IPS-18a (cell line): Measurements from ENCODE around the gene BRSK2.

Experiments used
- H3K27ac ChIP-seq: one replicate; pipeline ENCODE4 v1.5.1; 2013; ENCODE audit warnings: low read length
- H3K27me3 ChIP-seq: one replicate; pipeline ENCODE4 v1.6.1; 2013; ENCODE audit warnings: mild to moderate bottlenecking, low read length; ENCODE audit not compliant: control insufficient read depth, insufficient read depth
- H3K36me3 ChIP-seq: one replicate; pipeline ENCODE4 v1.6.1; 2013; ENCODE audit warnings: low read depth, low read length; ENCODE audit not compliant: control insufficient read depth
- H3K4me1 ChIP-seq: one replicate; pipeline ENCODE4 v1.6.1; 2013; ENCODE audit warnings: low read depth, low read length; ENCODE audit not compliant: control insufficient read depth
- H3K4me3 ChIP-seq: one replicate; pipeline ENCODE4 v1.5.1; 2013; ENCODE audit warnings: low read length
- H3K9ac ChIP-seq: one replicate; pipeline ENCODE4 v1.6.1; 2013; ENCODE audit warnings: mild to moderate bottlenecking, low read length, moderate library complexity
- H3K9me3 ChIP-seq: one replicate; pipeline ENCODE4 v1.6.1; 2013; ENCODE audit warnings: low read depth, low read length; ENCODE audit not compliant: control insufficient read depth

Gene BRSK2

DNA sequence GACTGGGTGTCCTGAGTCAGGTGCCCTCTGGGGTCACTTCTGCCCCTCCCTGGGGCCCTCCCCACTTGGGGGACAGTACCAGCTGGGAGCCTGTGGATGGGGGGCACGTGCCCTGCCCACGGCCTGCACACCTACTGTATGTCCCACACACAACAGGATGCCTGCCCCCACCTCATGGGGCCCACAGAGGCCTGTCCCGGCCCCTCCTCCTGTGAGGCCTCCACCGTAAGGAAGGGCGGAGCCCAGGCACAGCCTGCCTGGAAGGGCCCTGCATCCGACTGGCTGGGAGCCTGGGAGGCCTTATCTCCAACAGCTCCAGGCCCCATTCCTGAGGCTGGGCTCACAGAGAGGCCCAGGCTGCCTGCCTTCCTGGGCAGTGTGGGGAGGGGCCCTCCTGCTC, 47.8 kb downstream of the BRSK2 start:
- Histone ChIP-seq H3K4me3 (no peak overlapping the region), H3K9me3 (no peaks in the 10 kb centered on the region), H3K9ac (no peak overlapping the region), H3K27me3 (no peaks in the 10 kb centered on the region), H3K4me1 (no peaks in the 10 kb centered on the region), H3K36me3 (no peaks in the 10 kb centered on the region), H3K27ac (no peak overlapping the region)

DNA sequence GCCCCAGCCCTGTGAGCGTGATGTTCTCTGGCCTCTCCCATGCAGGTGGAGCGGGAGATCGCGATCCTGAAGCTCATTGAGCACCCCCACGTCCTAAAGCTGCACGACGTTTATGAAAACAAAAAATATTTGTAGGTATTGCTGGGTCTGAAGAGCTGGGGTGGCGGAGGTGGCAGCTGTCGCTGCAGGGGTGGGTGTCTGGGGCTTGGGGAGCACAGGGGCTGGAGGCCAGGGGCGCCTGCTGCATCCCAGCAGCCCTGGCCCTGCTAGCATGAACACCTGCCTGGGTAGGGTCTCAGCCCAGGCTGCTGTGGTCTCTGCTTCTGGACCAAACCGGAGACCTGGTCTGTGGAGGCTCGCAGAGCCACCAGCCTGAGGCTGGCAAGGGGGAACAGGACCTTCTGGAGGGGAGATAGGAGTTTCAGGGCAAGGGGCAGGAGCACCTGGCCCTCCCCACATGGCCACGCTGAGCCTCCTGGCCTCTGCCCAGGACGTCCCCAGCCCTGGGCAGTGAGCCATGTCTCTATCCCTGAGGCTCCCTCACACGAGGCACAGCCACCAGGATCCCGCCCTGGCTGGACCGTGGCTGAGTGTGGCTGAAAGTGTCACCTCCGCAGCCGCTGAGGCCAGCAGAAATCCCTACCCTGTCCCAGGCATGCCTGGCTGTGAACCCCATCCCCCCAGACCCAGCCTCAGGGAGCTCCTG, 48.7 kb downstream of the BRSK2 start:
- no peak overlapping the region for H3K9ac ChIP-seq
- H3K4me3 ChIP-seq = no peak overlapping the region
- H3K27me3 ChIP-seq = no peaks in the 10 kb centered on the region
- no peaks in the 10 kb centered on the region for H3K9me3 ChIP-seq
- no peak overlapping the region for H3K27ac ChIP-seq
- no peaks in the 10 kb centered on the region for H3K36me3 ChIP-seq
- H3K4me1 ChIP-seq = no peaks in the 10 kb centered on the region

DNA sequence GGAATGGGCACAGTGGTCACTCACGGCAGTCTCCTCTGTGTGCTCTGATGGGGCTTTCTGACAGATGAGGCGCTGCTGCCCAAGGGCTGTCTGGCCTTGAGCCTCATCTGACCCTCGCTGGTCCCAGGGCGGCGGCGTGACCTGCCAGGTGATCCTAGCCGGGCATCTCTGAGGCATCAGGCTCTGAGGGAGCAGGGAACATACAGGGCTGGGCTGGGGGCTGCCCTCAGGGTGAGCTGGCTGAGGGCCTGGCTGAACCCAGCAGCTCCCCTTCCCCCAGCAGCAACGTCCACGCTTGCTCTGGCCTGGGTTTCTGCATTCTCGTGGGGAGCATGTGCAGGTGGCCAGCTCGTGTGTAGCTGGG, 49.2 kb downstream of the BRSK2 start:
- Histone ChIP-seq H3K9me3 (no peaks in the 10 kb centered on the region), H3K9ac (no peak overlapping the region), H3K27me3 (no peaks in the 10 kb centered on the region), H3K4me3 (no peak overlapping the region), H3K4me1 (no peaks in the 10 kb centered on the region), H3K36me3 (no peaks in the 10 kb centered on the region), H3K27ac (no peak overlapping the region)

DNA sequence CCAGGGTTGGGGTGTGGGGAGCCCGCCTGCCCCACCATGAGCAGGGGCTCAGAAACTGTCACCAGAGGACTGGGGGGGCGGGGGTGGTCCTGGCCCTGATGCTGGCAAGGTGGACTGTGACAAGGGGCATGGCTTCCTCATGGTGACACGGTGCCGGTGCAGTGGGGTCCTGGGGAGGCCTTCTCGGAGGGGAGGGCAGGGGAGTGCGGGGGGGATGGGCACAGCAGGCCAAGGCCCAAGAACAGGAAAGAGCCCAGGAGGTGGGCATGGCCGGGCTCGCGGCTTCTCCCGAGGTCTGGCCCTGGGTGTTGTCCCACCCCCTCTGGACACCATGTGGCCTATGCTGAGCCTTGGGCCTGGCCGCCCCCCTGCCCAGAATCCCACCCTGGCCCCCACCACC, 49.6 kb downstream of the BRSK2 start:
- Histone ChIP-seq H3K27ac (no peak overlapping the region), H3K36me3 (no peaks in the 10 kb centered on the region), H3K9ac (no peak overlapping the region), H3K27me3 (no peaks in the 10 kb centered on the region), H3K4me3 (no peak overlapping the region), H3K4me1 (no peaks in the 10 kb centered on the region), H3K9me3 (no peaks in the 10 kb centered on the region)

DNA sequence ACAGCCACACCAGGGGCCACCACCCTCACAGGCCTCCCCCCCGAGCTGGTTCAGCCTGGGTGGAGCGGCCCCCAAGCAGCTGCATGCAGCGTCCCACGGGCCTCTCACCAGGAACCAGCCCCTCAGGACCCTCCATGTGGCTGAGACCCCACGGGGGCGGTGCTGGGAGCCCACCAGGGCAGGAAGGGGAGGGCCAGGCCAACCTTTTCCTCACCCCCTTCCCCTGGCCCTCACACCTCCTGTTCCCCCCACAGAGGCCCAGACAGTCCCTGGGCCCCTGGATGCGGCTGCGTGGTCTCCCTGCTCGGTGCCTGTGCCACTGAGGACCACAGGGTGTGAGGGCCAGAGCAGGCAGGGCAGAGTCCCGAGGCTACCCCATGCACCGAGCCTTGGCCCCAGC, 50.3 kb downstream of the BRSK2 start:
- Histone ChIP-seq H3K9ac (no peak overlapping the region), H3K4me3 (no peak overlapping the region), H3K9me3 (no peaks in the 10 kb centered on the region), H3K4me1 (no peaks in the 10 kb centered on the region), H3K36me3 (no peaks in the 10 kb centered on the region), H3K27me3 (no peaks in the 10 kb centered on the region), H3K27ac (no peak overlapping the region)

DNA sequence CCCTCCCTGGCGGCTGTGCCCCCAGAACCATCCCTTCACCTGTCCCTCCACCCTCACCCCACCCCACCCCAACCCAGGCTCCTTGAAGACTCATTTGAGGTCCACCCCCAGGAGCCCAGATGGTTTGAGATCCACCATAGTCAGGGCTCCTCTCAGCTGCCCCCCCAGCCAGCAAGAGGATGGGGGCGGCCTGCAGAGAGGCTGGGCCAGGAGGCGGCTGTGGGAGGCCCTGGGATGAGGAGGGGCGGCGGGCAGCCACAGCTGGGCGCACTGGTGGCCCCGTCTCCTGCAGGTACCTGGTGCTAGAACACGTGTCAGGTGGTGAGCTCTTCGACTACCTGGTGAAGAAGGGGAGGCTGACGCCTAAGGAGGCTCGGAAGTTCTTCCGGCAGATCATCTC, 50.8 kb downstream of the BRSK2 start:
- Histone ChIP-seq H3K27me3 (no peaks in the 10 kb centered on the region), H3K4me3 (no peak overlapping the region), H3K9ac (no peak overlapping the region), H3K36me3 (no peaks in the 10 kb centered on the region), H3K4me1 (no peaks in the 10 kb centered on the region), H3K27ac (no peak overlapping the region), H3K9me3 (no peaks in the 10 kb centered on the region)

DNA sequence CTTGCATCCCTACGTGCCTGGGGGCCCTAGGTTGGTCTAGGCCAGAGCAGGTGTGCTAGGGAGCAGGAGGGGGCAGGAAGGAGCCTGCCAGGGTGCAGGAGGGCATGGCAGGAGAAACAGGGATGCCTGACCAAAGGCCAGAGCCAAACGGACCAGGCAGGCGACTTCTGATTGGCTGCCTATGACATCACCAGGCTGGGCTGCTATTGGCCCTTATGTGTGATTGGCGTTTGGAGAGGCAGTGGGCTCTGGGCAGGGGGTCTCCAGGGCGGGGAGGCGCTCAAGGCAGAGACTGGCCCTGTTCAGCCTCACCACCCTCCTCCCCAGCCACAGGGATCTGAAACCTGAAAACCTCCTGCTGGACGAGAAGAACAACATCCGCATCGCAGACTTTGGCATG, 52.4 kb downstream of the BRSK2 start:
- Histone ChIP-seq H3K36me3 (no peaks in the 10 kb centered on the region), H3K9me3 (no peaks in the 10 kb centered on the region), H3K27me3 (no peaks in the 10 kb centered on the region), H3K9ac (no peak overlapping the region), H3K4me1 (no peaks in the 10 kb centered on the region), H3K27ac (no peak overlapping the region), H3K4me3 (no peak overlapping the region)

DNA sequence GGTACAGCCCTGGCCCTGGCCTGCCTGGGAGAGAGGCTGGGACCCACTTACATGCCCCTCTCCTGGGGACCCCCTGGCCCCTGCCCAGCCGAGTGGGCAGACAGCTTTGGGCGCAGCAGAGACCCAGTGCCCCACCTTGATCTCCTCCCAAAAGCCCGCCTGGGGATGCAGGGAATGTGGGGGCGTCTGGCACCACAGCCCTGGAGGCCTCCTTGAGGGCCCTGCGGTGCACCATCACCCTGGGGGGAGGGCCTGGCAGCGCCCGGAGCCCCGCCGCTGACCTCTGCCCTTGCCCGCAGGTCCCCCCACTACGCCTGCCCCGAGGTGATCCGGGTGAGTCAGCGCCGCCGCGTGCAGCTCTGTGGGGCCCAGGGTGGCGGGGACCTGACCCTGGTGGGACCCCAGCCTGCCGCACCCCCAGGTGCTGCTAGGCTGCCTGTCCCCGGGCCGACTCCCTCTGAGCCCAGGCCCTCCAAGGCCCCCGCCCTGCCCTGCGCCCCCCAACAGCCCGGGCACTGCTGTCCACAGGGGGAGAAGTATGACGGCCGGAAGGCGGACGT, 53.2 kb downstream of the BRSK2 start:
- no peaks in the 10 kb centered on the region for H3K36me3 ChIP-seq
- no peaks in the 10 kb centered on the region for H3K9me3 ChIP-seq
- H3K9ac ChIP-seq = no peak overlapping the region
- H3K4me1 ChIP-seq = no peaks in the 10 kb centered on the region
- H3K4me3 ChIP-seq = no peak overlapping the region
- H3K27ac ChIP-seq = no peak overlapping the region
- H3K27me3 ChIP-seq = no peaks in the 10 kb centered on the region

DNA sequence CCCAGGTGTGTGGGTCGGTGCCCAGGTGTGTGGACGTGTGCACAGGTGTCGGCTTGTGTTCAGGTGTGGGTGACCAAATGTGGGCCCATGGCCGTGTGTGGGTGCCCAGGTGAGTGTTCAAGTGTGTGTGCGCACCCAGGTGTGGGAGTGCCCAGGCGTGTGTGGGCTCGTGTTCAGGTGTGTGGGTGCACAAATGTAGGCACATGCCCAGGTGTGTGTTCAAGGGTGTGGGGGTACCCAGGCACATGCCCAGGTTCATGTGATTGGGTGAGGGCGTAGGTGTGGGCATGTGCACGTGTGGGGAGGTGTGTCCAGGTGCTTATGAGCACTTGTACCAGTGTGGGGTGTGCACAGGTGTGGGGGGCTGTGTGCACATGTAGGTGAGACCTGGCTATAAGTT, 54.0 kb downstream of the BRSK2 start:
- no peak overlapping the region for H3K27ac ChIP-seq
- no peaks in the 10 kb centered on the region for H3K9me3 ChIP-seq
- H3K27me3 ChIP-seq = no peaks in the 10 kb centered on the region
- H3K4me3 ChIP-seq = no peak overlapping the region
- no peak overlapping the region for H3K9ac ChIP-seq
- H3K36me3 ChIP-seq = no peaks in the 10 kb centered on the region
- no peaks in the 10 kb centered on the region for H3K4me1 ChIP-seq

DNA sequence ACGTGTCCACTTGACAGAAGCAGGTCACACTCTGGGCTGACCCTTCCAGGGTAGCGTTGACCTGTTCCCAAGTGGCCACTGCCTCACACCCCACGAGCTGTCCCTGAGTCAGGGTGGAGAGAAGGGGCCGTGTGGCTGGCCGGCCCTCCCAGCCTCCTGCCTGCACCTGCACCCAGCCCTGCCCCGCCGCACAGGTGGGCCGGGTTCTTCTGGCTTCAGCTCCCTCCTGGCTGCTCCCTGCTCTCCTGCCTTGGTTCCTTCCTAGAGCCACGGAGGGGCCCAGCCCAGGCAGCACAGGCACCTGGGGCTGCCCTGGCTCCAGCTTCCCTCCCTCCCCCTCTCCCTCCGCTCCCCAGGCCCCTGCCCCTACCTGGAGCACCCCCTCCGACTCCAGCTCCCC, 54.6 kb downstream of the BRSK2 start:
- Histone ChIP-seq H3K9ac (no peak overlapping the region), H3K27ac (no peak overlapping the region), H3K9me3 (no peaks in the 10 kb centered on the region), H3K36me3 (no peaks in the 10 kb centered on the region), H3K4me1 (no peaks in the 10 kb centered on the region), H3K4me3 (no peak overlapping the region), H3K27me3 (no peaks in the 10 kb centered on the region)

DNA sequence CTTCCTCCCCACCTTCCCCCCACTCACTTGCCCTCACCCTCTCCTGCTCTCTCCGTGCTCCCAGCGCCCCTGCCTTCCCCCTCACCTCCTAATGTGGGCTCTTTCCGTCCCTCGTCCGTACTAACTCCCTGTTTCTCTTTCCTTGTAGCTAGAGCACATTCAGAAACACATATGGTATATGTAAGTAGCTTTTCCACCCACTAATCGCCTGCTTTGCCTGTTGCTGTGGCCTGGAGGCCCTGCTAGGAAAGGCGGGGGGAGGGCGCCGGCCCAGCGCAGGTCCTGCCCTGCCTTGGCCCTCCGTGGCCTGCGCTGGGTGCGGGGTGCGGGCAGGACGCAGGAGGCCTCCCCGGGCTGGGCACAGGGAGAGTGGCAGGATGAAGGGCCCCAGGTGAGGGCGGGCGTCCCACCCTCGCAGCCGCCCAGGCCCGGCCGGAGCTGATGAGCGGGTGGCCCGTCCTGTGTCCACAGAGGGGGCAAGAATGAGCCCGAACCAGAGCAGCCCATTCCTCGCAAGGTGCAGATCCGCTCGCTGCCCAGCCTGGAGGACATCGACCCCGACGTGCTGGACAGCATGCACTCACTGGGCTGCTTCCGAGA, 55.2 kb downstream of the BRSK2 start:
- no peak overlapping the region for H3K9ac ChIP-seq
- H3K4me1 ChIP-seq = no peaks in the 10 kb centered on the region
- H3K27me3 ChIP-seq = no peaks in the 10 kb centered on the region
- H3K36me3 ChIP-seq = no peaks in the 10 kb centered on the region
- no peak overlapping the region for H3K27ac ChIP-seq
- H3K4me3 ChIP-seq = no peak overlapping the region
- no peaks in the 10 kb centered on the region for H3K9me3 ChIP-seq
